ENCODE results near the gene RARRES1. TPM values are rescaled to one million over a fixed set of nuclear protein-coding genes. Genes with fewer than 3 reads are reported as not detected.

Gene RARRES1
- total RNA-seq, 1 experiment from 2014 or later, result 0.20 TPM

DNA sequence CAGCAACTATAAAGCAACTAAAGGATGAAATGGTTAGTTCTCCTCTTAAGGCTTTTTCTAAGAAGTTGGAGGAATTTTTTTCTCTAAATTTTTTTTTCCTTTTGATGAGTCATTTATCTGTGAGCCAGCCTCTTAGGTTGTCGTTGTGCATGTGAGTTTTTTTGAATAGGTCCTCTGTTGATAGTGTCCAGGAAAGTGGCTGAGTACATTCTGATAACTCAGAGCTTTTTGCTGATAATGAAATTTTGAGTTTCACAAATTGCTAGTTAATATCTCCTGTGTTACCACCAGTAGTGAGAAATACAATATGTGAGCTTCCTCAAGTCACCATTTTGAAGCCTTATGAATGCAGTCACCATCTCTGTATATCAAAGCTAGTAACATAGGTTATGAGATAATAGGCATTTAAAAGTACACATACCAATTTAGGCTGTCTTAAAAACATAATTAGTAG is 52.7 kb downstream of the RARRES1 start:
- intact Hi-C loops (cut with micrococcal nuclease), result no loop called here
- Histone ChIP-seq H3K27ac (ENCODE audit: low read depth, low read length) (no peak overlapping the region), H3K36me3 (ENCODE audit: control insufficient read depth in 1 of 2, insufficient read depth in 2 of 2, low read length in 2 of 2) (0 out of 4 replicates have a peak, but pooled peaks cover 0 to 4% of the 10 kb centered on the region in 2 experiments), H3K4me3 (replicated peaks in 1 of 2; ENCODE audit: low read depth in 1 of 2, low read length in 2 of 2) (no peak overlapping the region), H3K9ac (ENCODE audit: low read length) (no peak overlapping the region), H3K79me2 (ENCODE audit: insufficient read depth, low read length) (no peaks in the 10 kb centered on the region), H3K9me3 (ENCODE audit: control insufficient read depth in 1 of 2, insufficient read depth in 1 of 2, low read depth in 1 of 2, low read length in 2 of 2) (no peaks in the 10 kb centered on the region), H4K20me1 (ENCODE audit: insufficient read depth) (no peaks in the 10 kb centered on the region), H3K4me1 (ENCODE audit: control insufficient read depth in 1 of 2, insufficient read depth in 2 of 2, low read length in 2 of 2) (peaks cover 0 to 4% of the 10 kb centered on the region in 2 experiments; a peak in 1 of 4 replicates), H3K4me2 (ENCODE audit: low read length) (no peak overlapping the region), H2AFZ (ENCODE audit: low read depth, low read length, poor library complexity, severe bottlenecking) (no peak overlapping the region), H3K9me2 (ENCODE audit: insufficient read depth) (no peaks in the 10 kb centered on the region), H3K27me3 (ENCODE audit: insufficient read depth, low read length) (no peaks in the 10 kb centered on the region)
- CTCF ChIA-PET, result no interaction called here
- no TSS peak for BruUV-seq (replicated peaks)
- ATAC-seq (no peak), DNase-seq (ENCODE audit: low read depth, low spot score) (no peak)
- TF ChIP-seq EGR1 (IDR thresholded peaks at IDR 0.05; ENCODE audit: low read depth) (no peak), CBX3 (IDR thresholded peaks at IDR 0.05; ENCODE audit: low read depth) (no peak), JUND (IDR thresholded peaks at IDR 0.05) (no peak), YY1 (IDR thresholded peaks at IDR 0.05; ENCODE audit: extremely low read depth, insufficient replicate concordance, low read depth, low read length) (no peak), SP1 (IDR thresholded peaks at IDR 0.05; ENCODE audit: low read depth) (no peak), CEBPB (IDR thresholded peaks at IDR 0.05; ENCODE audit: low read depth) (no peak)
- TF ChIP-seq, protein P1, sequence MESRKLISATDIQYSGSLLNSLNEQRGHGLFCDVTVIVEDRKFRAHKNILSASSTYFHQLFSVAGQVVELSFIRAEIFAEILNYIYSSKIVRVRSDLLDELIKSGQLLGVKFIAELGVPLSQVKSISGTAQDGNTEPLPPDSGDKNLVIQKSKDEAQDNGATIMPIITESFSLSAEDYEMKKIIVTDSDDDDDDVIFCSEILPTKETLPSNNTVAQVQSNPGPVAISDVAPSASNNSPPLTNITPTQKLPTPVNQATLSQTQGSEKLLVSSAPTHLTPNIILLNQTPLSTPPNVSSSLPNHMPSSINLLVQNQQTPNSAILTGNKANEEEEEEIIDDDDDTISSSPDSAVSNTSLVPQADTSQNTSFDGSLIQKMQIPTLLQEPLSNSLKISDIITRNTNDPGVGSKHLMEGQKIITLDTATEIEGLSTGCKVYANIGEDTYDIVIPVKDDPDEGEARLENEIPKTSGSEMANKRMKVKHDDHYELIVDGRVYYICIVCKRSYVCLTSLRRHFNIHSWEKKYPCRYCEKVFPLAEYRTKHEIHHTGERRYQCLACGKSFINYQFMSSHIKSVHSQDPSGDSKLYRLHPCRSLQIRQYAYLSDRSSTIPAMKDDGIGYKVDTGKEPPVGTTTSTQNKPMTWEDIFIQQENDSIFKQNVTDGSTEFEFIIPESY (IDR thresholded peaks at IDR 0.05; ENCODE audit: extremely low read depth, insufficient replicate concordance, low read length), result no peak
- TF ChIP-seq, protein P2, sequence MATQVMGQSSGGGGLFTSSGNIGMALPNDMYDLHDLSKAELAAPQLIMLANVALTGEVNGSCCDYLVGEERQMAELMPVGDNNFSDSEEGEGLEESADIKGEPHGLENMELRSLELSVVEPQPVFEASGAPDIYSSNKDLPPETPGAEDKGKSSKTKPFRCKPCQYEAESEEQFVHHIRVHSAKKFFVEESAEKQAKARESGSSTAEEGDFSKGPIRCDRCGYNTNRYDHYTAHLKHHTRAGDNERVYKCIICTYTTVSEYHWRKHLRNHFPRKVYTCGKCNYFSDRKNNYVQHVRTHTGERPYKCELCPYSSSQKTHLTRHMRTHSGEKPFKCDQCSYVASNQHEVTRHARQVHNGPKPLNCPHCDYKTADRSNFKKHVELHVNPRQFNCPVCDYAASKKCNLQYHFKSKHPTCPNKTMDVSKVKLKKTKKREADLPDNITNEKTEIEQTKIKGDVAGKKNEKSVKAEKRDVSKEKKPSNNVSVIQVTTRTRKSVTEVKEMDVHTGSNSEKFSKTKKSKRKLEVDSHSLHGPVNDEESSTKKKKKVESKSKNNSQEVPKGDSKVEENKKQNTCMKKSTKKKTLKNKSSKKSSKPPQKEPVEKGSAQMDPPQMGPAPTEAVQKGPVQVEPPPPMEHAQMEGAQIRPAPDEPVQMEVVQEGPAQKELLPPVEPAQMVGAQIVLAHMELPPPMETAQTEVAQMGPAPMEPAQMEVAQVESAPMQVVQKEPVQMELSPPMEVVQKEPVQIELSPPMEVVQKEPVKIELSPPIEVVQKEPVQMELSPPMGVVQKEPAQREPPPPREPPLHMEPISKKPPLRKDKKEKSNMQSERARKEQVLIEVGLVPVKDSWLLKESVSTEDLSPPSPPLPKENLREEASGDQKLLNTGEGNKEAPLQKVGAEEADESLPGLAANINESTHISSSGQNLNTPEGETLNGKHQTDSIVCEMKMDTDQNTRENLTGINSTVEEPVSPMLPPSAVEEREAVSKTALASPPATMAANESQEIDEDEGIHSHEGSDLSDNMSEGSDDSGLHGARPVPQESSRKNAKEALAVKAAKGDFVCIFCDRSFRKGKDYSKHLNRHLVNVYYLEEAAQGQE (IDR thresholded peaks at IDR 0.05; ENCODE audit: low read depth), result no peak
- TF ChIP-seq, protein P3, sequence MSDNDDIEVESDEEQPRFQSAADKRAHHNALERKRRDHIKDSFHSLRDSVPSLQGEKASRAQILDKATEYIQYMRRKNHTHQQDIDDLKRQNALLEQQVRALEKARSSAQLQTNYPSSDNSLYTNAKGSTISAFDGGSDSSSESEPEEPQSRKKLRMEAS (IDR thresholded peaks at IDR 0.05), result no peak
- RAD21 ChIA-PET (ENCODE audit: low non-redundant PET in 1 of 2, low total read pairs in 2 of 2, uncharacterized antibody in 2 of 2, unreplicated experiment in 2 of 2), result no interaction called here
- POLR2A ChIA-PET, result interaction anchor here (0.5 kb wide), 1 partner anchor 35 kb away, joined by 4 read pairs; the partner anchor contains the start of gene GFM1

All from HCT116 (cell line).